H1 (cell line): ENCODE data around the gene SMIM23. TPM values are rescaled to one million over a fixed set of nuclear protein-coding genes. Genes with fewer than 3 reads are reported as not detected.

Experiments used
- CTCF ChIA-PET: fragments of 300-600 bp; sonication (Branson Sonifier 250); formaldehyde crosslinking; loops from one replicate; lab custom pipeline; 2021; ENCODE audit not compliant: partially characterized antibody; lab: Charles Lee
- POLR2A ChIA-PET: fragments of 300-600 bp; sonication (Branson Sonifier 250); formaldehyde crosslinking; loops from one replicate; lab custom pipeline; 2021; ENCODE audit warnings: inconsistent platforms; ENCODE audit not compliant: partially characterized antibody; lab: Charles Lee
- DNase-seq, 2 experiments: peaks; one replicate each; pipeline versions ENCODE4 v3.0.0 to v3.0.0-alpha.2; 2010 to 2022; ENCODE audit warnings: low spot score in 2 of 2, low read depth in 1 of 2, mixed read lengths in 1 of 2
- FAIRE-seq: peaks from 2 replicates; lab custom pipeline; 2011; peaks lifted over from hg19 to GRCh38; lab: Jason Lieb, UNC
- H2AFZ ChIP-seq: 2 replicates; pipeline ENCODE4 v1.8.1; 2012; ENCODE audit warnings: low read length, inconsistent platforms
- H2AK5ac ChIP-seq: 2 replicates; pipeline ENCODE4 v1.6.1; 2013; ENCODE audit warnings: low read depth, low read length
- H2BK120ac ChIP-seq: replicated peaks from 2 replicates; pipeline ENCODE3; 2013; ENCODE audit warnings: low read depth, low read length, inconsistent platforms
- H2BK12ac ChIP-seq: 2 replicates; pipeline ENCODE4 v1.6.1; 2013; ENCODE audit warnings: low read depth, low read length
- H2BK15ac ChIP-seq: 2 replicates; pipeline ENCODE4 v1.6.1; 2013; ENCODE audit warnings: low read length
- H2BK20ac ChIP-seq: 2 replicates; pipeline ENCODE4 v1.6.1; 2013; ENCODE audit warnings: low read length
- H2BK5ac ChIP-seq: 2 replicates; pipeline ENCODE4 v1.6.1; 2013; ENCODE audit warnings: low read depth, low read length
- H3K14ac ChIP-seq: 2 replicates; pipeline ENCODE4 v1.6.1; 2013; ENCODE audit warnings: inconsistent platforms; ENCODE audit not compliant: insufficient read length
- H3K18ac ChIP-seq: 2 replicates; pipeline ENCODE4 v1.6.1; 2013; ENCODE audit warnings: low read length; ENCODE audit errors: extremely low read depth
- H3K23ac ChIP-seq: 2 replicates; pipeline ENCODE4 v1.6.1; 2013; ENCODE audit warnings: inconsistent platforms; ENCODE audit not compliant: insufficient read length
- H3K23me2 ChIP-seq: 2 replicates; pipeline ENCODE4 v1.6.1; 2013; ENCODE audit warnings: low read depth, low read length
- H3K27ac ChIP-seq: 2 replicates; pipeline ENCODE4 v1.6.1; 2011; ENCODE audit warnings: low read depth, low read length, inconsistent platforms
- H3K27me3 ChIP-seq, 4 experiments: replicated peaks in 1 of 4; 1 replicate in 1 of 4; 2 replicates in 3 of 4; pipeline versions ENCODE4 v1.6.1 to v1.8.1; 2011 to 2013; ENCODE audit warnings: low read length in 3 of 4, mild to moderate bottlenecking in 3 of 4, inconsistent platforms in 2 of 4, mixed read lengths in 2 of 4, moderate library complexity in 1 of 4; ENCODE audit not compliant: control insufficient read depth in 3 of 4, insufficient read depth in 3 of 4; ENCODE audit errors: extremely low read depth in 1 of 4
- H3K36me3 ChIP-seq, 4 experiments: 2 replicates each; pipeline versions ENCODE4 v1.6.1 to v1.8.1; 2011 to 2013; ENCODE audit warnings: mild to moderate bottlenecking in 4 of 4, low read length in 3 of 4, moderate library complexity in 2 of 4, control low read depth in 1 of 4, inconsistent platforms in 1 of 4; ENCODE audit not compliant: insufficient read depth in 4 of 4, control insufficient read depth in 2 of 4
- H3K4ac ChIP-seq: replicated peaks from 2 replicates; pipeline ENCODE3; 2013; ENCODE audit warnings: low read length, low read depth, mixed read lengths, inconsistent platforms; ENCODE audit not compliant: insufficient read length
- H3K4me1 ChIP-seq, 4 experiments: replicated peaks in 1 of 4; 1 replicate in 1 of 4; 2 replicates in 3 of 4; pipeline versions ENCODE4 v1.6.1 to v1.8.1; 2011 to 2013; ENCODE audit warnings: low read length in 3 of 4, inconsistent platforms in 2 of 4, mixed read lengths in 1 of 4; ENCODE audit not compliant: insufficient read depth in 4 of 4, control insufficient read depth in 3 of 4
- H3K4me2 ChIP-seq, 2 experiments: 2 replicates each; pipeline versions ENCODE4 v1.6.1 to v1.8.1; 2011 to 2013; ENCODE audit warnings: low read depth in 2 of 2, low read length in 2 of 2, control low read depth in 1 of 2, inconsistent platforms in 1 of 2, mild to moderate bottlenecking in 1 of 2; ENCODE audit not compliant: insufficient read depth in 1 of 2
- H3K4me3 ChIP-seq, 4 experiments: fragments of 200-600, 300-600 bp in 1 of 4; sonication (generic), shearing (Covaris generic), sonication (Bioruptor Twin) in 1 of 4; 2 replicates each; pipeline versions ENCODE4 v1.5.1 to v1.8.1; 2011 to 2016; ENCODE audit warnings: low read length in 4 of 4, low read depth in 3 of 4, control low read depth in 2 of 4, inconsistent platforms in 2 of 4, mild to moderate bottlenecking in 2 of 4, mixed read lengths in 1 of 4, moderate library complexity in 1 of 4; ENCODE audit not compliant: insufficient read depth in 2 of 4; ENCODE audit errors: extremely low read depth in 1 of 4
- H3K56ac ChIP-seq: replicated peaks from 2 replicates; pipeline ENCODE3; 2013; ENCODE audit warnings: low read depth, mild to moderate bottlenecking, mixed read lengths, low read length, inconsistent platforms; ENCODE audit not compliant: insufficient read length
- H3K79me1 ChIP-seq: 2 replicates; pipeline ENCODE4 v1.6.1; 2013; ENCODE audit warnings: low read depth, low read length, control low read depth
- H3K79me2 ChIP-seq, 2 experiments: 2 replicates each; pipeline versions ENCODE4 v1.6.1 to v1.8.1; 2012 to 2013; ENCODE audit warnings: low read length in 2 of 2, mild to moderate bottlenecking in 2 of 2, inconsistent platforms in 1 of 2; ENCODE audit not compliant: insufficient read depth in 2 of 2, control insufficient read depth in 1 of 2
- H3K9ac ChIP-seq, 4 experiments: replicated peaks in 1 of 4; 1 replicate in 1 of 4; 2 replicates in 3 of 4; pipeline versions ENCODE4 v1.6.1 to v1.8.1; 2011 to 2013; ENCODE audit warnings: low read depth in 3 of 4, low read length in 3 of 4, control low read depth in 2 of 4, mild to moderate bottlenecking in 2 of 4, moderate library complexity in 2 of 4, inconsistent platforms in 1 of 4; ENCODE audit errors: extremely low read depth in 1 of 4
- H3K9me3 ChIP-seq, 2 experiments: 2 replicates each; pipeline versions ENCODE4 v1.6.1 to v1.8.1; 2012 to 2013; ENCODE audit warnings: mild to moderate bottlenecking in 2 of 2, moderate library complexity in 2 of 2, control low read depth in 1 of 2, inconsistent platforms in 1 of 2, low read depth in 1 of 2, low read length in 1 of 2, mixed read lengths in 1 of 2; ENCODE audit not compliant: insufficient read depth in 2 of 2
- H4K20me1 ChIP-seq, 2 experiments: replicated peaks in 1 of 2; 2 replicates each; pipeline versions ENCODE3 to v1.8.1; 2011 to 2013; ENCODE audit warnings: inconsistent platforms in 2 of 2, low read length in 2 of 2, mild to moderate bottlenecking in 1 of 2; ENCODE audit not compliant: insufficient read depth in 2 of 2, control insufficient read depth in 1 of 2
- H4K5ac ChIP-seq: 2 replicates; pipeline ENCODE4 v1.6.1; 2013; ENCODE audit warnings: low read length, low read depth, mixed read lengths, inconsistent platforms; ENCODE audit not compliant: insufficient read length
- H4K8ac ChIP-seq: 2 replicates; pipeline ENCODE4 v1.8.0; 2013; ENCODE audit warnings: mild to moderate bottlenecking, moderate library complexity, low read length, inconsistent platforms; ENCODE audit not compliant: insufficient read depth; ENCODE audit errors: extremely low read depth
- H4K91ac ChIP-seq: replicated peaks from 2 replicates; pipeline ENCODE3; 2013; ENCODE audit warnings: low read length, mixed read lengths, inconsistent platforms; ENCODE audit not compliant: insufficient read length
- CHD1 ChIP-seq: IDR thresholded peaks from 2 replicates; pipeline ENCODE4 v1.6.1; 2012; ENCODE audit warnings: low read depth, low read length, improper control_type of control experiment
- SP4 ChIP-seq: IDR thresholded peaks from 2 replicates; pipeline ENCODE4 v1.6.1; 2012; ENCODE audit warnings: low read length, inconsistent platforms
- SRF ChIP-seq: IDR thresholded peaks from 2 replicates; pipeline ENCODE4 v1.6.1; 2011; ENCODE audit warnings: mild to moderate bottlenecking, low read depth, low read length, moderate library complexity
- WGBS, 2 experiments: shearing (Covaris generic) in 1 of 2; methylation state at CpG; one replicate each; pipeline versions ENCODE4 v1.1.6 to v1.1.7; 2013 to 2015; ENCODE audit warnings: low lambda C conversion rate in 2 of 2, mixed read lengths in 2 of 2, inconsistent platforms in 1 of 2, low coverage in 1 of 2, missing lambda C conversion rate in 1 of 2; ENCODE audit not compliant: insufficient replicate concordance in 2 of 2, insufficient coverage in 1 of 2, insufficient read length in 1 of 2; ENCODE audit errors: extremely low coverage in 1 of 2, missing lambda C conversion rate in 1 of 2; 5-methylcytosine and 5-hydroxymethylcytosine counted together
- polyA plus RNA-seq, 7 experiments: library from polyadenylated mRNA; depleted of rRNA in 3 of 7; stranded (reverse) in 5 of 7; unstranded in 2 of 7; fragments of >200 nt in 5 of 7; fragments of 200-250 nt in 2 of 7; gene quantifications; 1 replicate in 5 of 7; 2 replicates in 1 of 7; 4 replicates in 1 of 7; pipeline versions ENCODE4 v1.2.1 to v1.2.3, GENCODE V29; 2011 to 2013; ENCODE audit warnings: missing spikeins in 2 of 7, mixed read lengths in 2 of 7
- total RNA-seq: library from RNA; stranded (reverse); fragmentation: NEBNext Ultra II Directional; extraction: Animal tissue kit (Norgen Biotek cat#: 25700); gene quantifications from 2 replicates; pipeline ENCODE4 v1.2.1, GENCODE V29; 2021

Gene SMIM23
- total and polyA plus RNA-seq, 2 of the 8 experiments (the other 6 are each of a cell fraction or from before 2014, with no cell fraction given): not detected

- TF ChIP-seq CHD1: no peak
- TF ChIP-seq SP4: no peak
- no peak for TF ChIP-seq SRF
- POLR2A ChIA-PET: interaction anchor here (0.6 to 1.6 kb wide), 2 partner anchors 12 to 628 kb away, joined by 3 to 4 read pairs; partner anchors contain the start of gene SH3PXD2B
- 92% methylated on average over 5 of the region's 5 CpGs; no CpG with 5 or more reads in 1 of the 2 experiments for WGBS, 2 experiments
- H3K4me3 ChIP-seq: no peak overlapping the region
- no peak overlapping the region for H2BK20ac ChIP-seq
- no peak overlapping the region for H2BK120ac ChIP-seq
- no peaks in the 10 kb centered on the region for H3K23me2 ChIP-seq
- DNase-seq (no peak), FAIRE-seq (no peak)
- no peak overlapping the region for H3K56ac ChIP-seq
- no peak overlapping the region for H3K4me2 ChIP-seq
- no peak overlapping the region for H2AFZ ChIP-seq
- no peak overlapping the region for H2BK15ac ChIP-seq
- H3K23ac ChIP-seq: no peak overlapping the region
- H4K8ac ChIP-seq: no peak overlapping the region
- H3K9ac ChIP-seq: no peak overlapping the region
- H3K9me3 ChIP-seq: peaks cover 2 to 8% of the 10 kb centered on the region in 2 experiments; a peak in 2 of 4 replicates
- H3K36me3 ChIP-seq: no peaks in the 10 kb centered on the region; a peak in 1 of 8 replicates
- H3K27me3 ChIP-seq: no peaks in the 10 kb centered on the region; a peak in 1 of 7 replicates
- H3K4me1 ChIP-seq: no peaks in the 10 kb centered on the region
- no peak overlapping the region for H3K18ac ChIP-seq
- CTCF ChIA-PET: interaction anchor here (0.7 to 0.9 kb wide), 3 partner anchors 9 to 306 kb away, joined by 3 to 4 read pairs (median 3); no protein-coding TSS in a partner anchor
- H4K91ac ChIP-seq: no peak overlapping the region
- H3K4ac ChIP-seq: no peak overlapping the region
- no peak overlapping the region for H2BK5ac ChIP-seq
- H3K79me2 ChIP-seq: no peaks in the 10 kb centered on the region
- H3K14ac ChIP-seq: no peak overlapping the region
- no peak overlapping the region for H2AK5ac ChIP-seq
- no peak overlapping the region for H2BK12ac ChIP-seq
- H4K20me1 ChIP-seq: no peaks in the 10 kb centered on the region
- H3K79me1 ChIP-seq: no peaks in the 10 kb centered on the region
- no peak overlapping the region for H3K27ac ChIP-seq
- no peak overlapping the region for H4K5ac ChIP-seq
Measured at GRCh38 chr5:171826132-171826531, 40.5 kb downstream of the SMIM23 start.
